Stimulated activated CD8-positive, alpha-beta memory T cell treated with anti-CD3 and anti-CD28 coated beads, Interleukin-4, amount 100 ng/mL, for 4 hours (primary cell): Measurements from ENCODE around the gene HSPA14.
"Not testable (repeated sequence)": the region's sequence is repeated elsewhere in the genome, so short reads cannot be mapped to it uniquely, and the experiment has no call there.

Experiments
- DNase-seq, 2 donors: peaks; one replicate each; pipeline ENCODE4 v3.0.0-alpha.2; 2020; ENCODE audit warnings: low read depth in 2 of 2, low spot score in 1 of 2

The HSPA14 gene

GRCh38 chr10:14837757-14838581 lies at the start of gene HSPA14, which contains the start of the genes CDNF and MSANTD7:
HSPA14 (plus strand) TSS chr10:14838306; CDS start chr10:14838403, 97 bp downstream.
CDNF (minus strand) TSS chr10:14838037; CDS start chr10:14837946, 91 bp downstream.
MSANTD7 (plus strand) TSS chr10:14838306; CDS start chr10:14842285, 3,979 bp downstream.
- DNase-seq = peak; percentile 98

- no peak for DNase-seq
These were observed 39.5 kb upstream of the HSPA14 start for GRCh38 chr10:14798636-14799035.

- DNase-seq = no peak
These were observed 37.7 kb upstream of the HSPA14 start for GRCh38 chr10:14800397-14800796.

- no peak for DNase-seq
These were observed 36.4 kb upstream of the HSPA14 start for GRCh38 chr10:14801723-14802122.

- no peak for DNase-seq
These were observed 34.3 kb upstream of the HSPA14 start for GRCh38 chr10:14803827-14804226.

- DNase-seq = no peak
These were observed 31.8 kb upstream of the HSPA14 start for GRCh38 chr10:14806318-14806717.

- DNase-seq = no peak
These were observed 26.8 kb upstream of the HSPA14 start for GRCh38 chr10:14810969-14811953.

- no peak for DNase-seq
These were observed 25.8 kb upstream of the HSPA14 start for GRCh38 chr10:14812271-14812670.

GRCh38 chr10:14815681-14816080 lies 22.4 kb upstream of the HSPA14 start:
- no peak for DNase-seq

- not testable (repeated sequence) for DNase-seq
These were observed 21.4 kb upstream of the HSPA14 start for GRCh38 chr10:14816717-14817116.

GRCh38 chr10:14820010-14820774 lies 17.9 kb upstream of the HSPA14 start:
- no peak for DNase-seq

GRCh38 chr10:14820775-14821154 lies 17.3 kb upstream of the HSPA14 start:
- no peak for DNase-seq

- no peak for DNase-seq
These were observed 16.3 kb upstream of the HSPA14 start for GRCh38 chr10:14821635-14822375.

- DNase-seq = no peak
These were observed 15.0 kb upstream of the HSPA14 start for GRCh38 chr10:14822879-14823755.

GRCh38 chr10:14823966-14824365 lies 14.1 kb upstream of the HSPA14 start:
- DNase-seq = no peak

- no peak for DNase-seq
These were observed 11.9 kb upstream of the HSPA14 start for GRCh38 chr10:14826076-14826829.

GRCh38 chr10:14833106-14833505 lies 5.0 kb upstream of the HSPA14 start:
- DNase-seq = no peak

- no peak for DNase-seq
These were observed 1.9 kb upstream of the HSPA14 start for GRCh38 chr10:14836208-14836607.
